Astrocyte of the cerebellum (primary cell): ENCODE data around the gene TLR1.

Source experiments
- DNase-seq: peaks from one replicate; pipeline ENCODE4 v3.0.0-alpha.2; 2011; ENCODE audit warnings: low read depth
- H3K4me3 ChIP-seq: 2 replicates; pipeline ENCODE4 v1.5.1; 2011; ENCODE audit warnings: mild to moderate bottlenecking, low read depth, low read length, moderate library complexity
- in situ Hi-C: cut with HindIII; loops from 2 replicates; pipeline ENCODE4 v1.10.0; 2017; ENCODE audit warnings: low sequenced_read_pairs
- TF ChIP-seq, protein P1 (sequence below): IDR thresholded peaks from 2 replicates; pipeline ENCODE4 v1.5.1; 2012; ENCODE audit warnings: low read length, low read depth, moderate library complexity, mild to moderate bottlenecking; ENCODE audit errors: missing control alignments

The TLR1 gene

DNA sequence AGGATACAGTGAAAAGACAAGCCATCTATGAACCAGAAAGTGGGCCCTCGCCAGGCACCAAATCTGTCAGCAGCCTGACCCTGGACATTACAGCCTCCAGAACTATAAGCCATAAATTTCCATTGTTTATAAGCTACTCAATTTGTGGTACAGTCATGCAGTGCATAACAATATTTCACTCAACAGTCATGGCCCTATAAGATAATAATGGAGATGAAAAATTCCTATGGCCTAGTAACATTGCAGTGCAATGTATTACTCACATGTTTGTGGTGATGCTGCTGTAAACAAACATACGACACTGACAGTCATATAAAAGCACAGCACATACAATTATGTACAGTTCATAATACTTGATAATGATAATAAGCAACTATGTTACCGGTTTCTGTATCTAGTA, 17.1 kb upstream of the TLR1 start:
- DNase-seq = no peak
- in situ Hi-C loops = no loop called here
- TF ChIP-seq, protein P1, sequence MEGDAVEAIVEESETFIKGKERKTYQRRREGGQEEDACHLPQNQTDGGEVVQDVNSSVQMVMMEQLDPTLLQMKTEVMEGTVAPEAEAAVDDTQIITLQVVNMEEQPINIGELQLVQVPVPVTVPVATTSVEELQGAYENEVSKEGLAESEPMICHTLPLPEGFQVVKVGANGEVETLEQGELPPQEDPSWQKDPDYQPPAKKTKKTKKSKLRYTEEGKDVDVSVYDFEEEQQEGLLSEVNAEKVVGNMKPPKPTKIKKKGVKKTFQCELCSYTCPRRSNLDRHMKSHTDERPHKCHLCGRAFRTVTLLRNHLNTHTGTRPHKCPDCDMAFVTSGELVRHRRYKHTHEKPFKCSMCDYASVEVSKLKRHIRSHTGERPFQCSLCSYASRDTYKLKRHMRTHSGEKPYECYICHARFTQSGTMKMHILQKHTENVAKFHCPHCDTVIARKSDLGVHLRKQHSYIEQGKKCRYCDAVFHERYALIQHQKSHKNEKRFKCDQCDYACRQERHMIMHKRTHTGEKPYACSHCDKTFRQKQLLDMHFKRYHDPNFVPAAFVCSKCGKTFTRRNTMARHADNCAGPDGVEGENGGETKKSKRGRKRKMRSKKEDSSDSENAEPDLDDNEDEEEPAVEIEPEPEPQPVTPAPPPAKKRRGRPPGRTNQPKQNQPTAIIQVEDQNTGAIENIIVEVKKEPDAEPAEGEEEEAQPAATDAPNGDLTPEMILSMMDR = no peak

DNA sequence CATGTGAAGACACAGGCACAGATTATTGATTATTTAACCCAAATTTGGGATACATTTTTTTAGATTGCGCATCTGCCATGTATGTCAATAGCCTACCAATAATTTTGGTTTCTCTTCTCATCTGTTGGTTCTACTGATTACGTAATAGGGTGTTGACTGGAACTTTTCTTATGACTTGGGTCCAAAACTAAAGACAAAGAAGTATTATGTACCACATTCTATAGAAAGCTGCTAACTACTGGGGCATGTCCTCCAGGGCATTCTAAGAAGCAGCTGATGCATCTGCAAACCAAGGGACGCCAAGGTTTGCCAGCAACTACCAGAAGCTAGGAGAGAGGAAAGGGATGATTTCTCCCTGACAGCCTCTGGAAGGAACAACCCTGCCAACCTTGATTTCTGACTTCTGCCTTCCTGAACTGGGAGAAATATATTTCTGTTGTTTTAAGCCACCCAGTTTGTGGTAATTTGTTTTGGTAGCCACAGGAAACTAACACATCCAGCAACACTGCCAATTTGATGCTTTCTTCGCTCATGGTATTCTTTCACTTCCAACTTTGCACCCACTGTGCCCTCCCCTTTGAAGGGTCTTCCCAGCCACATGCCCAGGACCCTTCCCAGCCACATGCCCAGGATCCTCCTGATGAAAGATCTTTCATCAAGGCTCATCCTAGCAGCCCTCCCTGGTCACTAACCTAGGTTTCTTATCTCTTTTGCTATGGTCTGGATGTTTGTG, 15.9 kb upstream of the TLR1 start:
- no peak for DNase-seq
- in situ Hi-C loops = no loop called here
- TF ChIP-seq, protein P1 = no peak
- no peak overlapping the region for H3K4me3 ChIP-seq

More for the DNA sequence above, 17.1 kb upstream of the TLR1 start:
- H3K4me3 ChIP-seq = no peak overlapping the region

DNA sequence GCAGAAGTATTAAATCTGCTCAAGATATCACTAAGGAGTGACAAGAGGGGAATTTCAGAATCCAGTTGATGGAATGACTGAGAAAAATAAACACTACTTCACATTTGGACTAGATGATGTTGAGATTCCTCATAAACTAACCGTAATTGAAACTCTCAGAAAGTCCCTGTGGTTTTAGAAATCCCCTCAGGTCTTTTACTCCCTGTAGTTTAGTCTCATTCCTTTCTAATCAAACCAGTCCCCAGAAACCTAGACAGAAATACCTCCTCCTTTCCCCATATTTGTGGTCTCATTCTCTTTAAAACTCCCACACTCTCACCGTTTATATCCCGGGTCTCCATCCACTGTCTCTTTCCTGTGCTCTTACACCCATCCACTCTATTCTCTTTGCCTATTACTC, 15.0 kb upstream of the TLR1 start:
- peak; percentile 52 for DNase-seq
- TF ChIP-seq, protein P1 = no peak
- in situ Hi-C loops = no loop called here
- no peak overlapping the region for H3K4me3 ChIP-seq

DNA sequence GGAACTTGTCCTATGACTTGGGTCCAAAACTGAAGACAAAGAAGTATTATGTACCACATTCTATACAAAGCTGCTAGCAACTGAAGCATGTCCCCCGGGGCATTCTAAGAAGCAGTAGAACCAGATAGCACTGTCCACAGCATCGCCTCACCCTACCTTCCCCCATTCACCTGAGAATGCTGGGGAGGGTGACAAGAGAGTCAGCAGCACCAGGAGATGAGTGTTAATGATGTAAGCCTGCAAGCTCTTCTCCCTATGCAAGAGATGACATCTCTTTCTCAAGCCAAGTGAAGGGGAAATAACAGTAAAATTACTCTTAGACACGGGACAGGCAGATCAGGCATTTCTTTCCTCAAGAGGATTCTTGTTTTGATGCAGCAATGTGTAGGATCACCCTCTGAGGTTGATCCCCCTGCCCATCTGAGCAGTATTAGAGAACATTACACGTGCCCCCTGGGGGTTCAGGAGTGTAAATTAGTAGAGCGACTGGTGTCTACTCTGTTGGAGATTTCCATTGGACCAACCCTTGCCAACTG, 13.9 kb upstream of the TLR1 start:
- no peak for DNase-seq
- H3K4me3 ChIP-seq = no peak overlapping the region
- in situ Hi-C loops = no loop called here
- TF ChIP-seq, protein P1 = no peak

DNA sequence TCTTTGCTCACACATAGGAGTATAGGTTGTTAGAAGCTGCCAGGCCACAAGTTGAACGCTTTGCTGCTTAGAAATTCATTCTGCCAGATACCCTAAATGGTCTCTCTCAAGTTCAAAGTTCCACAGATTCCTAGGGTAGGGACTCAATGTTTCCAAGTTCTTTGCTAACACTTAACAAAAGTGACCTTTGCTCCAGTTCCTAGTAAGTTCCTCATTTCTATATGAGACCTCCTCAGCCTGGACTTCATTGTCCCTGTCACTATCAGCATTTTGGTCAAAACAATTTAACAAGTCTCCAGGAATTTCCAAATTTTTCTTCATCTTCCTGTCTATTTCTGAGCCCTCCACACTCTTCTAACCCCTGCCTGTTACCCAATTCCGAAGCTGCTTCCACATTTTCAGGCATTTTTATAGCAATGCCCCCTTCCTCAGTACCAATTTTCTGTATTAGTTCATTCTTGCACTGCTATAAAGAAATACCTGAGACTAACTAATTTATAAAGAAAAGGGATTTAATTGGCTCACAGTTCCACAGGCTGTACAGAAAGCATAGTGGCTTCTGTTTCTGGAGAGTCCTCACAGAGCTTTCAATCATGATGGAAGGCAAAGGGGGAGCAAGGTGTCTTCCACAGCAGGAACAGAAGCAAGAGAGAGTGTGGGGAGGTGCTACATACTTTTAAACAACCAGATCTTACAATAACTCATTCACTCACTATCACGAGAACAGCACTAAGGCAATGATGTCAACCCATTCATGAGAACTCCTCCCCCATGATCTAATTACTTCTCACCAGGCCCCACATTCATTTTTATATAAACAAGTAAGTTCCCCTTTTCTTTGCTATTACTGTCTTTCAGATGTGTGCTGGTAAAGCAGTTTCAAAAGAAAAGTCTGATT, 11.5 kb upstream of the TLR1 start:
- in situ Hi-C loops = no loop called here
- no peak for DNase-seq
- TF ChIP-seq, protein P1 = no peak
- H3K4me3 ChIP-seq = no peak overlapping the region

DNA sequence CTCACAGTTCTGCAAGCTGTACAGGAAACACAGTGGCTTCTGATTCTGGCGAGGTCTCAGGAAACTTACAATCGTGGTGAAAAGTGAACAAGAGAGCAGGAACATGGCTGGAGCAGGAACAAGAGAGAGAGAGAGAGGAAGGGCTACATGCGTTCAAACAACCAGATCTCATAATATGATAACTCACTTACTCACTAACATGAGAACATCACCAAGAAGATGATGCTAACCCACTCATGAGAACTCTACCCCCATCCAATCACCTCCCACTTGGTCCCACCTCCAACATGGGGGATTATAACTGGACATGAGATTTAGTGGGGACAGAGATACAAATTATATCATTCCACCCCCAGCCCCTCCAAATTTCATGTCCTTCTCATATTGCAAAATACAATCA, 9.8 kb upstream of the TLR1 start:
- TF ChIP-seq, protein P1 = no peak
- H3K4me3 ChIP-seq = no peak overlapping the region
- in situ Hi-C loops = no loop called here
- DNase-seq = no peak
